Measurements from ENCODE around the gene LMAN1L.

Gene LMAN1L

DNA sequence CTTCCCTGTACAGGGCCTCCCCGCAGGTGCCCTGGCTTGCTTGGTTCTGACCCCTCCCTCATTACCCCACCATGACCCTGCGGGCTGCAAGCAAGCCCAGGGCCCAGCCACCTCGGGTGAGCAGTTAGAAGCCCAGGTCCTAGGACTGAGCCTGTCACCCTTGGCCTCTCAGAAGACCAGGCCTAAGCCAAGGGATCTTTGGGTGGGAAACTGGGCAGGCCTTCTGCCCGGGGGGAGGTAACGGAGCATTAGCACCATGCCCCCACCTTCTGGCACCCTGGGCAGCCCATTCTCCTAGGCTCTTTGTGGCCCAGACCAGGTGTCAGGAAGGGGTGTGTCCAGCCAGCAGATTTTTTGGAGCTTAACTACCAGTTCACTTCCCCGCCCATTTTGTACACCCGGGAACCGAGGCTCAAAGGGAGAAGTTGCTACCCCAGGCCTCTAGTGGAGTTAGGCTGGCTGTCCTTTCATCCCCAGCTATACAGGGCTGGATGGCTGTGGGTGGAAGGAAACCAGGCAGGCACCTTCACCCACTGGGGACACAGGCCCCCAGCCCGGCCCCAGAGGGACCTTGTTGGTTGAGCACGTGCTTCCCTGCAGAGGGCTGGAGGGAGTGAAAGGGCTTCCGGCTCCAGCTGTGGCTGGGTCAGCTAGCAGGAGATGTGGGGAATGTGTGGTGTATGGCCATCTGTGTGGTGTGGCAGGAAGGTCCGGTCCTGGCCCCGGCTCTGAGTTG is 29.4 kb upstream of the LMAN1L start:
- TF ChIP-seq, protein P1, sequence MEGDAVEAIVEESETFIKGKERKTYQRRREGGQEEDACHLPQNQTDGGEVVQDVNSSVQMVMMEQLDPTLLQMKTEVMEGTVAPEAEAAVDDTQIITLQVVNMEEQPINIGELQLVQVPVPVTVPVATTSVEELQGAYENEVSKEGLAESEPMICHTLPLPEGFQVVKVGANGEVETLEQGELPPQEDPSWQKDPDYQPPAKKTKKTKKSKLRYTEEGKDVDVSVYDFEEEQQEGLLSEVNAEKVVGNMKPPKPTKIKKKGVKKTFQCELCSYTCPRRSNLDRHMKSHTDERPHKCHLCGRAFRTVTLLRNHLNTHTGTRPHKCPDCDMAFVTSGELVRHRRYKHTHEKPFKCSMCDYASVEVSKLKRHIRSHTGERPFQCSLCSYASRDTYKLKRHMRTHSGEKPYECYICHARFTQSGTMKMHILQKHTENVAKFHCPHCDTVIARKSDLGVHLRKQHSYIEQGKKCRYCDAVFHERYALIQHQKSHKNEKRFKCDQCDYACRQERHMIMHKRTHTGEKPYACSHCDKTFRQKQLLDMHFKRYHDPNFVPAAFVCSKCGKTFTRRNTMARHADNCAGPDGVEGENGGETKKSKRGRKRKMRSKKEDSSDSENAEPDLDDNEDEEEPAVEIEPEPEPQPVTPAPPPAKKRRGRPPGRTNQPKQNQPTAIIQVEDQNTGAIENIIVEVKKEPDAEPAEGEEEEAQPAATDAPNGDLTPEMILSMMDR (IDR thresholded peaks at IDR 0.05; ENCODE audit: borderline replicate concordance, insufficient read depth, low read depth, low read length): no peak
- H3K4me3 ChIP-seq (ENCODE audit: low read depth, low read length): peak overlapping the region; percentile 98

DNA sequence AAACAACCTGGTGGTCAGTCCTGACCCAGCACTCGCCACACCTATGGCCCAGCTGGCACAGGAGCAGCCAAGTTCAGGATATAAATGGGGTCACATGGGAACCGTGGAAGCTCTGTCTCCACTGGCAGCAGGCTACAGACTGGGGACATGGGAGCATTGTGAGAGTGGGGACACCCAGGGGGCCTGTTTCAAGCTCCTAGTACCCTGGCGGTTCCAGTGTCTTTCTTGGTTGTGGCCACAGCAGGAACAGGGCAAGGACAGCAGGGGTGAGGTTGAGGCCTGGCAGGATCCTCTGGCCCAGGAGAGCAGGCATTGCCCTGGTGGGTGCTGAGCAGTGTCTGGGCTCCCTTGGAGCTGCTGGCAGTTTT is 28.8 kb upstream of the LMAN1L start:
- TF ChIP-seq, protein P1 (IDR thresholded peaks at IDR 0.05; ENCODE audit: borderline replicate concordance, insufficient read depth, low read depth, low read length): no peak
- H3K4me3 ChIP-seq (ENCODE audit: low read depth, low read length): peak overlapping the region; percentile 98

DNA sequence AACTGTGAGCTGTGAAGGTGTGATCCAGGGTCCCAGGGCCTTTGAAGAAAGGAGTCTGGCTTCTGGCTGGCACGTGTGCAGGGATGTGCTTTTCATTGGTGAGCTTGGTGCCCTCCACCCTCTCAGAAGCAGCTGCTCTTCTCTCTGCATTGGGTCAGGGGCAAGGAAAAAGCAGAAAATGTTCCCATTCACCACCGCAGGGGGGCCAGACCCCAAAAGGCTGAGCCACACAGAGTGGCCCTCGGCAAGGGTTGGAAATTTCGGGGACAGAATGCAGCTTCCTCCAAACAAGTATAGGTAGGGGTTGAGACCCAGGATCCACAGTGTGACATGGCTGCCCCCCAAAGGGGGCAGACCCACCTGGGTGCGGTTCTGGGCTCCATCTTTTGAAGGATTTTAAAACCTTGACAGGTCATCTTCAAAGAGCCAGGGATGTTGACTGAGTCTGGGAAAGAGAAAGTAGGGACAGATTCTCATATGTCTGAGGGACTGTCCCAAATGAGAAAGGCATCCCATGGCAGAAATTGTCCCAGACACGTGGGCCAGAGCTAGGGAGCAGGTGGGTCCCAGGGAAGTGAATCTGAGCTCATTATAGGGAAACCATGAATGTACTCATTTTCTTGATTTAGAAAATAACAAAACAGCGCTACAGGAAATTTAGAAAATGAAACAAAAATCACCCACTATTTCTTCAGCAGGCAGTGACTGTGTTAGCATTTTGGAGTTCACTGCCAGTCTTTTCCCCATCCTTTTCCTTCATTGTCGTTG is 28.0 kb upstream of the LMAN1L start:
- TF ChIP-seq, protein P1 (IDR thresholded peaks at IDR 0.05; ENCODE audit: borderline replicate concordance, insufficient read depth, low read depth, low read length): peak; percentile 11; the same call in 1 of the 2 replicates

DNA sequence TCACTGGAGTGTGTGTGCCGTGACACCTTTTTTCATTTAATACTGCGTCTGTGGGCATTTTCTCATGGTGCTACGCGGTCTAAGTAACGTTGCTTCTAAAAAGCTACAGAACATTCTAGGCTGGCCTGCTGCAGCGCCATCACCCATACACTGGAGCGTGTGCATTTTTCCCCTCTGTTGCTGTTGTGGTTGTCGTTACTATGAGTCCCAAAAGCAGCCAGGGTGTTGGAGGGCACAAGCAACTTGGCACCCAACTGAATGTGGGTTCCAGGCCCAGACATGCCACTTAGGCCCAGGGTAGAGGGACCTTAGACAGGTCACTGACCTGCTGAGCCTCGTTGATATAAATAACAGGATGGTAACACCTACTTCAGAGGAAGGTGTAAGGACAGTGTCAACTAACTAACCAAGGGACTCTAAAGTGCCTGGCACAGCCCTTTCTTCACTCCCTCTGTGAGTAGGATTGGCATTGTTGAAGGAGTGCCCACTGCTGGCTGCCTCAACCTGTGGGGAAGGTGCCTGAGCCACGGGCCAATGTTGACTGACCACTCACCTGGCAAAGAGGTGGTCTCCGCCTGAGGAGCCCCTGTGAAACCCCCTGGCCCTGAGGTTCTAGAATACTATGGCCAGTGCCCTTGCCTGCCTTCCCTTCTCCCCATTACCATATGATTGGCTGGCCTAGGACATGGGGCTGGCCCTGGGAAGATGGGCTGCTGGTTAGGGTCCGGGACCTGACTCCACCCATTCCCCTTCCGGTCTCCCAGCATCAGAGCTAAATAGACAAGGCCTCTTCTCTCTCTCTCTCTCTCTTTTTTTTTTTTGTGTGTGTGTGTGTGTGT is 27.2 kb upstream of the LMAN1L start:
- TF ChIP-seq, protein P1 (IDR thresholded peaks at IDR 0.05; ENCODE audit: borderline replicate concordance, insufficient read depth, low read depth, low read length): no peak
- H3K4me3 ChIP-seq (ENCODE audit: low read depth, low read length): peak overlapping the region; percentile 98

More for the DNA sequence above, 28.0 kb upstream of the LMAN1L start:
- H3K4me3 ChIP-seq (ENCODE audit: low read depth, low read length): peak overlapping the region; percentile 98

DNA sequence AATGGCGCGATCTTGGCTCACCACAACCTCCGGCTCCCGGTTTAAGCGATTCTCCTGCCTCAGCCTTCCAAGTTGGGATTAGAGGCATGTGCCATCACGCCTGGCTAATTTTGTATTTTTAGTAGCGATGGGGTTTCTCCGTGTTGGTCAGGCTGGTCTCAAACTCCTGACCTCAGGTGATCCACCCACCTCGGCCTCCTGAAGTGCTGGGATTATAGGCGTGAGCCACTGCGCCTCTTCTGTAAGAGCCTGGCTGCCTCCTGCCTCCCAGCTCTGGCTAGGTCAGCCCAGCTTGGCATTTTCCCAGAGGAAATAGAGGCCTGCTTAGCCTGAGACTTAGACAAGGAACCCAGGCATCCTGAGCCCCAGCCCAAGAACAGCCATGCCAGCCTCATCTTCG is 26.6 kb upstream of the LMAN1L start:
- peak overlapping the region; percentile 98 for H3K4me3 ChIP-seq (ENCODE audit: low read depth, low read length)

DNA sequence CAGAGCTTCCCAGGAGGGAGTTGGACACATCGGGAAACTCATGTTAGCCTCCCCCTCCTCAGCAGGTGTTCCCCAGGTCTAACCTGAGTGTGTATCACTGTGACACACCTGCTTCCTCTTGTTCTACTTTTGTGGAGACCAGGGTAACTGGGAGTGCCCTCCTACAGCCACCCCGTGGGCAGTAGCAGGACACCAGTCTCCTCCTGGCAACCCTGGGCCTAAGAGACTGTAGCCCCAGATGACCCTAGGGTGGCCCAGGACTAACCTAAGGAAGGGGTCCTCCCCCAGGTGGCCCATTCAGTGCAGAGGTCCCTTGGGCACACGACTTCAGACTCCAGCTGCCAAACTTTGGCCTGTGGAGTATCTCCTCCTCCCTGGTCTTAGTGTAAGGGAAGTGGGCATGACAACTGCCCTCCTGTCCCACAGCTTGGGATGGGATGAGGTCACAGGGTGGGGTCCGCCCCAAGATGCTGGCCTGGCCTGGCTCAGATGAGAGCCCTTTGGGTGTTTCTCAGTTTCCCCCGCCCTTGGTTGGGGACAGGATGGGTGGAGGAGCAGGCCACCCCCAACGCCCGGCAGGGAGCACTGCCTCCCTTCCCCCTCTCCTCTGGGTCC is 26.0 kb upstream of the LMAN1L start:
- TF ChIP-seq, protein P1 (IDR thresholded peaks at IDR 0.05; ENCODE audit: borderline replicate concordance, insufficient read depth, low read depth, low read length): no peak
- peak overlapping the region; percentile 98 for H3K4me3 ChIP-seq (ENCODE audit: low read depth, low read length)

Measured in GM12875 (cell line).